ENCODE data around the gene PARP12.

The PARP12 gene

GRCh38 chr7:139984642-139985539, 77.9 kb downstream of the PARP12 start:
- Histone ChIP-seq H3K27me3 (ENCODE audit: insufficient read depth, insufficient read length) (no peaks in the 10 kb centered on the region), H3K36me3 (ENCODE audit: insufficient read depth, insufficient read length, low read length) (no peaks in the 10 kb centered on the region), H3K9me3 (ENCODE audit: insufficient read depth, low read length) (no peaks in the 10 kb centered on the region), H3K4me3 (ENCODE audit: insufficient read length, low read depth) (no peak overlapping the region), H3K9ac (ENCODE audit: insufficient read length, low read depth) (no peak overlapping the region), H3K4me1 (ENCODE audit: insufficient read depth, insufficient read length) (no peaks in the 10 kb centered on the region)
- DNase-seq (ENCODE audit: low read depth, low spot score) = no peak
- TF ChIP-seq SUZ12 (IDR thresholded peaks at IDR 0.05; ENCODE audit: extremely low read depth, insufficient read depth, insufficient read length) (no peak), YY1 (IDR thresholded peaks at IDR 0.05; ENCODE audit: insufficient read depth, insufficient read length) (no peak), ZNF274 (IDR thresholded peaks at IDR 0.05; ENCODE audit: low read depth, low read length) (no peak)

- Histone ChIP-seq H3K36me3 (ENCODE audit: insufficient read depth, insufficient read length, low read length) (no peaks in the 10 kb centered on the region), H3K4me3 (ENCODE audit: insufficient read length, low read depth) (no peak overlapping the region), H3K27me3 (ENCODE audit: insufficient read depth, insufficient read length) (no peaks in the 10 kb centered on the region), H3K4me1 (ENCODE audit: insufficient read depth, insufficient read length) (no peaks in the 10 kb centered on the region), H3K9me3 (ENCODE audit: insufficient read depth, low read length) (no peaks in the 10 kb centered on the region), H3K9ac (ENCODE audit: insufficient read length, low read depth) (no peak overlapping the region)
- no peak for TF ChIP-seq ZNF274 (IDR thresholded peaks at IDR 0.05; ENCODE audit: low read depth, low read length)
- TF ChIP-seq YY1 (IDR thresholded peaks at IDR 0.05; ENCODE audit: insufficient read depth, insufficient read length) = no peak
- TF ChIP-seq SUZ12 (IDR thresholded peaks at IDR 0.05; ENCODE audit: extremely low read depth, insufficient read depth, insufficient read length) = no peak
- no peak for DNase-seq (ENCODE audit: low read depth, low spot score)
Measured at GRCh38 chr7:139982927-139983920, 79.5 kb downstream of the PARP12 start.

DNA sequence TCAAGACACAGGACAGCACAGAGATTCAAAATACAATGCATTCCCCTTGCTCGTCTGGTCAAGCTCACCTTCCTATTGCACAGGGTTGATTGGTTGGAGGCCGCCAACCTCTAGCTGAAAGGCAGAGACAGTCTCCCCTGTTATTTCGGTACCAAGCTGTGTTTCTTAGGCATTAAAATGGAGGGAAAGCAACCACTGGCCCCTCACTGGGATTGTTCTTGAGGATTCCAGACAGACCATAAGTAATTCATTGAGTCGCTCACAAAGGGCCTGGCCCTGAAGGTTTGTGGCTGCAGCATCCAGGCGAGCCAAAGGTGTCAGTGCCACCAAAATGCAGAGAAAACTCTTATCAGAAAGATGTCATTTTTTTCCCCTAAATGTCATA, 81.2 kb downstream of the PARP12 start:
- H3K9me3 ChIP-seq (ENCODE audit: insufficient read depth, low read length) = no peaks in the 10 kb centered on the region
- no peak for DNase-seq (ENCODE audit: low read depth, low spot score)
- no peaks in the 10 kb centered on the region for H3K27me3 ChIP-seq (ENCODE audit: insufficient read depth, insufficient read length)
- H3K4me1 ChIP-seq (ENCODE audit: insufficient read depth, insufficient read length) = no peaks in the 10 kb centered on the region
- TF ChIP-seq SUZ12 (IDR thresholded peaks at IDR 0.05; ENCODE audit: extremely low read depth, insufficient read depth, insufficient read length) (no peak), ZNF274 (IDR thresholded peaks at IDR 0.05; ENCODE audit: low read depth, low read length) (no peak), YY1 (IDR thresholded peaks at IDR 0.05; ENCODE audit: insufficient read depth, insufficient read length) (no peak)
- no peak overlapping the region for H3K9ac ChIP-seq (ENCODE audit: insufficient read length, low read depth)
- H3K36me3 ChIP-seq (ENCODE audit: insufficient read depth, insufficient read length, low read length) = no peaks in the 10 kb centered on the region
- H3K4me3 ChIP-seq (ENCODE audit: insufficient read length, low read depth) = no peak overlapping the region

GRCh38 chr7:139976838-139977656, 85.7 kb downstream of the PARP12 start:
- no peaks in the 10 kb centered on the region for H3K36me3 ChIP-seq (ENCODE audit: insufficient read depth, insufficient read length, low read length)
- H3K27me3 ChIP-seq (ENCODE audit: insufficient read depth, insufficient read length) = no peaks in the 10 kb centered on the region
- H3K4me3 ChIP-seq (ENCODE audit: insufficient read length, low read depth) = no peak overlapping the region
- H3K9me3 ChIP-seq (ENCODE audit: insufficient read depth, low read length) = no peaks in the 10 kb centered on the region
- H3K4me1 ChIP-seq (ENCODE audit: insufficient read depth, insufficient read length) = peaks cover 5% of the 10 kb centered on the region
- no peak for TF ChIP-seq SUZ12 (IDR thresholded peaks at IDR 0.05; ENCODE audit: extremely low read depth, insufficient read depth, insufficient read length)
- TF ChIP-seq YY1 (IDR thresholded peaks at IDR 0.05; ENCODE audit: insufficient read depth, insufficient read length) = no peak
- TF ChIP-seq ZNF274 (IDR thresholded peaks at IDR 0.05; ENCODE audit: low read depth, low read length) = no peak
- H3K9ac ChIP-seq (ENCODE audit: insufficient read length, low read depth) = no peak overlapping the region
- DNase-seq (ENCODE audit: low read depth, low spot score) = no peak

DNA sequence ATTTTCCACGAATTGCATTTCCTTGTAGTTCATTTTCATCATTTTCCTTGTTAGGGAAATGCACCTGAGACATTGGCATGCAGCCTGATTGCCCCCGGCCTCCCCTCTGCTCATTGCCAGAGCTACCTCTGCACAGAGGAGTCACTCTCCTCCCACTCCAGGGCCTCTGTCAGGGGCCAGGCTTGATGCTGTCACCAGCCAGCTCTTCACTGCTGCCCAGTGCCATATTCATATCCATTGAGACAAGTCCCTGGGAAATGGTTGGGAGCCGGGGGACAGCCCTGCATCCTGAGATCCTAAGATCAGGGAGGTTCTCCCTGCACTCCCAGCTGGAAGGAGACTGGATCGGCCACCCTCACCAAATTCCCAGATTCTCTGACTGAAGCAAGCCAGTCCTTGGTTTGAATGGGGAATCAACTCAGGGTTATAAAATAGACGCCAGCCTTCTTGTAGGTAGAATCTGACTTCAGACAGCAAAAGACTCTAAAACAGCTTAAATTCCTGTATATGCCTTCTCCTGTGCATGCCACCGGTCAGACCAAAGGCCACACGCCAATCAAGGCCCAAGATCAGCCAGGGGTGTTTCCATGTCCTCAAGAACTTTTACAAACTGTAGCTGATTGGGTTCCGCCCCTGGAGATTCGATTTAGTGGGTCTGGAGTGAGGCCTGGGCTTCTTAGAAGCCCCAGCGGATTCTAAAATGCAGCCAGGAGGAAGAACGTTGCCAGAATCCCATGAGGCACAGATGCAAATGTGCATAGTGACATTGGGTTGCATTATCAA, 86.5 kb downstream of the PARP12 start:
- Histone ChIP-seq H3K27me3 (ENCODE audit: insufficient read depth, insufficient read length) (no peaks in the 10 kb centered on the region), H3K36me3 (ENCODE audit: insufficient read depth, insufficient read length, low read length) (no peaks in the 10 kb centered on the region), H3K4me3 (ENCODE audit: insufficient read length, low read depth) (no peak overlapping the region), H3K9ac (ENCODE audit: insufficient read length, low read depth) (no peak overlapping the region), H3K4me1 (ENCODE audit: insufficient read depth, insufficient read length) (peaks cover 5% of the 10 kb centered on the region), H3K9me3 (ENCODE audit: insufficient read depth, low read length) (no peaks in the 10 kb centered on the region)
- DNase-seq (ENCODE audit: low read depth, low spot score) = no peak
- TF ChIP-seq ZNF274 (IDR thresholded peaks at IDR 0.05; ENCODE audit: low read depth, low read length) = no peak
- no peak for TF ChIP-seq YY1 (IDR thresholded peaks at IDR 0.05; ENCODE audit: insufficient read depth, insufficient read length)
- TF ChIP-seq SUZ12 (IDR thresholded peaks at IDR 0.05; ENCODE audit: extremely low read depth, insufficient read depth, insufficient read length) = no peak

- Histone ChIP-seq H3K4me3 (ENCODE audit: insufficient read length, low read depth) (no peak overlapping the region), H3K9me3 (ENCODE audit: insufficient read depth, low read length) (no peaks in the 10 kb centered on the region), H3K9ac (ENCODE audit: insufficient read length, low read depth) (no peak overlapping the region), H3K36me3 (ENCODE audit: insufficient read depth, insufficient read length, low read length) (no peaks in the 10 kb centered on the region), H3K4me1 (ENCODE audit: insufficient read depth, insufficient read length) (peaks cover 5% of the 10 kb centered on the region), H3K27me3 (ENCODE audit: insufficient read depth, insufficient read length) (no peaks in the 10 kb centered on the region)
- TF ChIP-seq YY1 (IDR thresholded peaks at IDR 0.05; ENCODE audit: insufficient read depth, insufficient read length) (no peak), SUZ12 (IDR thresholded peaks at IDR 0.05; ENCODE audit: extremely low read depth, insufficient read depth, insufficient read length) (no peak), ZNF274 (IDR thresholded peaks at IDR 0.05; ENCODE audit: low read depth, low read length) (no peak)
- no peak for DNase-seq (ENCODE audit: low read depth, low spot score)
Measured at GRCh38 chr7:139974179-139974811, 88.5 kb downstream of the PARP12 start.
